ENCODE measurements around the gene EPHB2. TPM values are rescaled to one million over a fixed set of nuclear protein-coding genes. Genes with fewer than 3 reads are reported as not detected.

Gene EPHB2
- polyA plus RNA-seq, 4 donors: 1.1 to 52.5 (median 15.8) TPM

GRCh38 chr1:22801761-22802160, 91.1 kb downstream of the EPHB2 start:
- Histone ChIP-seq H3K9me3 (ENCODE audit: control insufficient read depth in 2 of 2, insufficient read depth in 1 of 2, low read depth in 1 of 2, low read length in 1 of 2) (no peaks in the 10 kb centered on the region), H3K4me3 (ENCODE audit: low read depth in 1 of 3, low read length in 3 of 3) (no peak overlapping the region), H3K4me1 (ENCODE audit: control insufficient read depth in 3 of 3, insufficient read depth in 2 of 3, low read depth in 1 of 3, low read length in 2 of 3) (no peaks in the 10 kb centered on the region), H3K27me3 (ENCODE audit: control insufficient read depth in 3 of 3, insufficient read depth in 3 of 3, low read length in 3 of 3) (no peaks in the 10 kb centered on the region), H3K36me3 (ENCODE audit: control insufficient read depth in 3 of 3, insufficient read depth in 2 of 3, low read depth in 1 of 3, low read length in 3 of 3) (peaks cover 0 to 88% (median 2%) of the 10 kb centered on the region in 3 donors), H3K27ac (ENCODE audit: low read depth in 1 of 3, low read length in 2 of 3) (no peak overlapping the region)
- FAIRE-seq: no peak
- WGBS, 3 donors: 80 to 88% (median 88%) methylated on average over 19 of the region's 19 CpGs
- DNase-seq: no peak

DNA sequence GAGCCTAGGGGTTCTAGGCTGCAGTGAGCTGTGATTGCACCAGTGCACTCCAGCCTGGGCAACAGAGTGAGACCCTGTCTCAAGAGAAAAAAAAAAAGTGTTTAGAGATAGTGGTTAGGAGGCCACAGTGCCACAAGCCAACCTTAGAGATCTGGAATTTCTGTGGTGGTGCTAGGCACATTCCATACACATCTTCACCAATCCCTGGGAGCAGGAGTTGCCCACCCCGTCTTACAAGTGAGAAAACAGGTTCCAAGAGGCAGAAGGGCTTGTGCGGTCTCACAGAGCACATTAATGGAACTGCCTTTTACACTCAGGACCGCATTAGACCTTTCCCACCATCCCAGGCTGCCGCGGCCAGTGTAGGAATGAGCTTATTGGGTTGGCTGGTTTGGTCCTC, 93.2 kb downstream of the EPHB2 start:
- DNase-seq: no peak
- no peaks in the 10 kb centered on the region for H3K27me3 ChIP-seq (ENCODE audit: control insufficient read depth in 3 of 3, insufficient read depth in 3 of 3, low read length in 3 of 3)
- H3K36me3 ChIP-seq (ENCODE audit: control insufficient read depth in 3 of 3, insufficient read depth in 2 of 3, low read depth in 1 of 3, low read length in 3 of 3): peaks cover 0 to 87% (median 0%) of the 10 kb centered on the region in 3 donors
- H3K27ac ChIP-seq (ENCODE audit: low read depth in 1 of 3, low read length in 2 of 3): no peak overlapping the region
- FAIRE-seq: no peak
- WGBS, 3 donors: 88 to 93% (median 92%) methylated on average over 5 of the region's 5 CpGs
- H3K4me3 ChIP-seq (ENCODE audit: low read depth in 1 of 3, low read length in 3 of 3): no peak overlapping the region
- no peaks in the 10 kb centered on the region for H3K9me3 ChIP-seq (ENCODE audit: control insufficient read depth in 2 of 2, insufficient read depth in 1 of 2, low read depth in 1 of 2, low read length in 1 of 2)
- peaks cover 0 to 5% (median 0%) of the 10 kb centered on the region in 3 donors for H3K4me1 ChIP-seq (ENCODE audit: control insufficient read depth in 3 of 3, insufficient read depth in 2 of 3, low read depth in 1 of 3, low read length in 2 of 3)

DNA sequence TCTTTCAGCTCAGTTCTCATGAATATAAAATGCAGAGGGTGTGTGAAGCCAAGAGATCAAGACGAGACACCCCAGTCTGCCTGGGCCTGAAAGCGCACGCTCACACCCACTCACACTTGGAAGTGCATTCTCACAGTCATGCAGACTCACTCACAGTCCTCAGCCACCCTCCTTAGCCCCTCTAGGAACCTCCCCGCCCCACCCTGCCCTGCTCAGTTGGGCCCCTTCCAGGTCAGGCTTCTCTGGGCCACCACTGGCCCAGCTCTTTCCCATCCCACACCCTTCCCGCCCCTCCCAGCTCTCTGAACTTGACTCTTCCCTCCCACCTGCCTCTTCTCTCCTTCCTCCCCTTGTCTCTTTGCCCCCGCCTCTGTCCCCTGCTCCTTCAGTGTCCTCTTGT, 93.8 kb downstream of the EPHB2 start:
- Histone ChIP-seq H3K36me3 (ENCODE audit: control insufficient read depth in 3 of 3, insufficient read depth in 2 of 3, low read depth in 1 of 3, low read length in 3 of 3) (peaks cover 0 to 85% (median 0%) of the 10 kb centered on the region in 3 donors), H3K9me3 (ENCODE audit: control insufficient read depth in 2 of 2, insufficient read depth in 1 of 2, low read depth in 1 of 2, low read length in 1 of 2) (no peaks in the 10 kb centered on the region), H3K27me3 (ENCODE audit: control insufficient read depth in 3 of 3, insufficient read depth in 3 of 3, low read length in 3 of 3) (no peaks in the 10 kb centered on the region), H3K4me1 (ENCODE audit: control insufficient read depth in 3 of 3, insufficient read depth in 2 of 3, low read depth in 1 of 3, low read length in 2 of 3) (peaks cover 0 to 5% (median 0%) of the 10 kb centered on the region in 3 donors), H3K4me3 (ENCODE audit: low read depth in 1 of 3, low read length in 3 of 3) (no peak overlapping the region), H3K27ac (ENCODE audit: low read depth in 1 of 3, low read length in 2 of 3) (no peak overlapping the region)
- WGBS, 3 donors: 58 to 68% (median 58%) methylated on average over 6 of the region's 6 CpGs
- FAIRE-seq (no peak), DNase-seq (no peak)

- FAIRE-seq (no peak), DNase-seq (no peak)
- Histone ChIP-seq H3K36me3 (ENCODE audit: control insufficient read depth in 3 of 3, insufficient read depth in 2 of 3, low read depth in 1 of 3, low read length in 3 of 3) (peaks cover 0 to 82% (median 0%) of the 10 kb centered on the region in 3 donors), H3K9me3 (ENCODE audit: control insufficient read depth in 2 of 2, insufficient read depth in 1 of 2, low read depth in 1 of 2, low read length in 1 of 2) (no peaks in the 10 kb centered on the region), H3K4me3 (ENCODE audit: low read depth in 1 of 3, low read length in 3 of 3) (no peak overlapping the region), H3K27ac (ENCODE audit: low read depth in 1 of 3, low read length in 2 of 3) (no peak overlapping the region), H3K4me1 (ENCODE audit: control insufficient read depth in 3 of 3, insufficient read depth in 2 of 3, low read depth in 1 of 3, low read length in 2 of 3) (peaks cover 0 to 5% (median 0%) of the 10 kb centered on the region in 3 donors), H3K27me3 (ENCODE audit: control insufficient read depth in 3 of 3, insufficient read depth in 3 of 3, low read length in 3 of 3) (no peaks in the 10 kb centered on the region)
- 76 to 85% (median 85%) methylated on average over 7 of the region's 7 CpGs for WGBS, 3 donors
These were observed 94.5 kb downstream of the EPHB2 start for GRCh38 chr1:22804969-22805671.

DNA sequence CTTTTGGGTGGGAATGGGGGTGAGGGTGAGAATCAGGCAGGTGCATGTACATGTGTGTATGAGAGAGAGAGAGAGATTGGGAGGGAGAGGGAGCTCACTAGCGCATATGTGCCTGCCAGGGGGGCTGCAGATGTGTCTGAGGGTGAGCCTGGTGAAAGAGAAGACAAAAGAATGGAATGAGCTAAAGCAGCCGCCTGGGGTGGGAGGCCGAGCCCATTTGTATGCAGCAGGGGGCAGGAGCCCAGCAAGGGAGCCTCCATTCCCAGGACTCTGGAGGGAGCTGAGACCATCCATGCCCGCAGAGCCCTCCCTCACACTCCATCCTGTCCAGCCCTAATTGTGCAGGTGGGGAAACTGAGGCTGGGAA, 95.0 kb downstream of the EPHB2 start:
- WGBS, 3 donors: 89 to 94% (median 90%) methylated on average over 4 of the region's 4 CpGs
- no peak for FAIRE-seq
- peaks cover 0 to 83% (median 0%) of the 10 kb centered on the region in 3 donors for H3K36me3 ChIP-seq (ENCODE audit: control insufficient read depth in 3 of 3, insufficient read depth in 2 of 3, low read depth in 1 of 3, low read length in 3 of 3)
- H3K4me1 ChIP-seq (ENCODE audit: control insufficient read depth in 3 of 3, insufficient read depth in 2 of 3, low read depth in 1 of 3, low read length in 2 of 3): peaks cover 0 to 5% (median 0%) of the 10 kb centered on the region in 3 donors
- no peak overlapping the region for H3K4me3 ChIP-seq (ENCODE audit: low read depth in 1 of 3, low read length in 3 of 3)
- no peaks in the 10 kb centered on the region for H3K27me3 ChIP-seq (ENCODE audit: control insufficient read depth in 3 of 3, insufficient read depth in 3 of 3, low read length in 3 of 3)
- DNase-seq: no peak
- no peaks in the 10 kb centered on the region for H3K9me3 ChIP-seq (ENCODE audit: control insufficient read depth in 2 of 2, insufficient read depth in 1 of 2, low read depth in 1 of 2, low read length in 1 of 2)
- no peak overlapping the region for H3K27ac ChIP-seq (ENCODE audit: low read depth in 1 of 3, low read length in 2 of 3)

GRCh38 chr1:22806584-22806983, 95.9 kb downstream of the EPHB2 start:
- 85 to 86% (median 86%) methylated on average over 12 of the region's 12 CpGs for WGBS, 3 donors
- FAIRE-seq: no peak
- peaks cover 0 to 5% (median 0%) of the 10 kb centered on the region in 3 donors for H3K4me1 ChIP-seq (ENCODE audit: control insufficient read depth in 3 of 3, insufficient read depth in 2 of 3, low read depth in 1 of 3, low read length in 2 of 3)
- H3K36me3 ChIP-seq (ENCODE audit: control insufficient read depth in 3 of 3, insufficient read depth in 2 of 3, low read depth in 1 of 3, low read length in 3 of 3): peaks cover 0 to 80% (median 0%) of the 10 kb centered on the region in 3 donors
- H3K27ac ChIP-seq (ENCODE audit: low read depth in 1 of 3, low read length in 2 of 3): no peak overlapping the region
- no peaks in the 10 kb centered on the region for H3K9me3 ChIP-seq (ENCODE audit: control insufficient read depth in 2 of 2, insufficient read depth in 1 of 2, low read depth in 1 of 2, low read length in 1 of 2)
- no peak overlapping the region for H3K4me3 ChIP-seq (ENCODE audit: low read depth in 1 of 3, low read length in 3 of 3)
- DNase-seq: no peak
- H3K27me3 ChIP-seq (ENCODE audit: control insufficient read depth in 3 of 3, insufficient read depth in 3 of 3, low read length in 3 of 3): no peaks in the 10 kb centered on the region

DNA sequence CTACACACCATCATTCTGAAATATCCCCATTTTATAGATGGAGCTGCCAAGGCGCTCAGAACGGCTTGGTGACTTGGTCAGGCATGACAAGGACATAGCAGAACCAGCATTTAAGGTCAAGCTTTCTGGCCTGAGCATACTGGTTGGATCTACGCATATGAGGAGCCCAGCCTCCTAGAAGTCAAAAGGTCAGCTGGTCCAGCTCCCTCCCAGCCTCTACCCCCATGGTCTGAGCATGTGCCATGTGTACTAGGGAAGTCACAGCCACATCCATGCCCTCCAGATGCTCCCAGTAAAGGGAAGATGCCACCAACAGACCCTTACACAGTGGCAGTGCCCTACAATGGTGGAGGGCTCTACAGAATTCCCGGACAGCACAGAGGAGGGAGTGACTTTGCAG, 96.7 kb downstream of the EPHB2 start:
- Histone ChIP-seq H3K9me3 (ENCODE audit: control insufficient read depth in 2 of 2, insufficient read depth in 1 of 2, low read depth in 1 of 2, low read length in 1 of 2) (no peaks in the 10 kb centered on the region), H3K4me1 (ENCODE audit: control insufficient read depth in 3 of 3, insufficient read depth in 2 of 3, low read depth in 1 of 3, low read length in 2 of 3) (peaks cover 0 to 5% (median 0%) of the 10 kb centered on the region in 3 donors), H3K4me3 (ENCODE audit: low read depth in 1 of 3, low read length in 3 of 3) (no peak overlapping the region), H3K36me3 (ENCODE audit: control insufficient read depth in 3 of 3, insufficient read depth in 2 of 3, low read depth in 1 of 3, low read length in 3 of 3) (peaks cover 0 to 79% (median 0%) of the 10 kb centered on the region in 3 donors), H3K27ac (ENCODE audit: low read depth in 1 of 3, low read length in 2 of 3) (no peak overlapping the region), H3K27me3 (ENCODE audit: control insufficient read depth in 3 of 3, insufficient read depth in 3 of 3, low read length in 3 of 3) (no peaks in the 10 kb centered on the region)
- FAIRE-seq (no peak), DNase-seq (no peak)
- WGBS, 3 donors: 90 to 93% (median 91%) methylated on average over 4 of the region's 4 CpGs

GRCh38 chr1:22808186-22808675, 97.6 kb downstream of the EPHB2 start:
- Histone ChIP-seq H3K4me1 (ENCODE audit: control insufficient read depth in 3 of 3, insufficient read depth in 2 of 3, low read depth in 1 of 3, low read length in 2 of 3) (peaks cover 0 to 5% (median 0%) of the 10 kb centered on the region in 3 donors), H3K4me3 (ENCODE audit: low read depth in 1 of 3, low read length in 3 of 3) (no peak overlapping the region), H3K9me3 (ENCODE audit: control insufficient read depth in 2 of 2, insufficient read depth in 1 of 2, low read depth in 1 of 2, low read length in 1 of 2) (no peaks in the 10 kb centered on the region), H3K27ac (ENCODE audit: low read depth in 1 of 3, low read length in 2 of 3) (no peak overlapping the region), H3K36me3 (ENCODE audit: control insufficient read depth in 3 of 3, insufficient read depth in 2 of 3, low read depth in 1 of 3, low read length in 3 of 3) (peaks cover 0 to 77% (median 0%) of the 10 kb centered on the region in 3 donors), H3K27me3 (ENCODE audit: control insufficient read depth in 3 of 3, insufficient read depth in 3 of 3, low read length in 3 of 3) (no peaks in the 10 kb centered on the region)
- FAIRE-seq (no peak), DNase-seq (no peak)
- WGBS, 3 donors: 64 to 71% (median 66%) methylated on average over 6 of the region's 6 CpGs
